ENCODE data around the gene PMEL. TPM values are rescaled to one million over a fixed set of nuclear protein-coding genes. Genes with fewer than 3 reads are reported as not detected.

PMEL gene
- total and polyA plus RNA-seq, 2 of the 8 experiments (the other 6 are each of a cell fraction or from before 2014, with no cell fraction given), result 120 to 382 TPM

DNA sequence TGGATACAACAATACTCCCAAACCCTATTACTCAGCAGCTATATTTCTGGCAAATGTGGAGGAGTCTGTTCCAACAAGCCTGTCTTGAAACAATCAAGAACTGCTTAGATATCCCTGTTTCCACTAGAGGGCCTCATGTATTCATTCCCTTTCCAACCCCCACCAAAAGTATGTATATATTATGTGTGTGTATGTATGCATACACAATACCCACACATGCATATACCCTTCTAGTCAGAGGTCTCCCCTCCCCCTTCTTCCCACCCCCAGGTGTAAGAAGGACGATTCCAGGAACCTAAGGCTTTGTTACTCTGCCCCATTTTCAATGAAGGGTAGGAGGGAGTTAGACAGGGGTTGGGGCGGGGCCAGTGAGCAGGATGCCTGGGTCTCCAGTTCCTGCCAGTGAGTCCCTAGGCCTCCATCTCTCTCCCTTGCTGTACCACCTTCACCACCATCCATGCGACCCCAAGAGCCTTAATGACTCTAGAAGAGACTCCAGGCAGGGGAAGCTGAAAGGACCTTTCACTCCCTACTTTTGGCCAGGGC lies 35.0 kb downstream of the PMEL start, which contains the start of gene DGKA:
Gene DGKA (plus strand): TSS at position 392 of the 546 bp plus-strand sequence. CDS start 5,342 bp downstream, outside the sequence.
- no peak within 1 kb of the TSS for H2BK120ac ChIP-seq (replicated peaks; ENCODE audit: low read depth, low read length)
- no peak within 1 kb of the TSS for H3K14ac ChIP-seq (ENCODE audit: insufficient read length)
- no peak within 1 kb of the TSS for H4K5ac ChIP-seq (ENCODE audit: insufficient read length, low read depth, low read length)
- H2BK5ac ChIP-seq (ENCODE audit: low read depth, low read length), result peak within 1 kb of the TSS; percentile 69; the same call in 1 of the 2 replicates
- peak within 1 kb of the TSS; percentile 46; the same call in 1 of the 2 replicates for H2BK12ac ChIP-seq (ENCODE audit: low read depth, low read length)
- DNase-seq (ENCODE audit: low read depth in 1 of 2, low spot score in 2 of 2) (peak in 1 of 2 experiments; percentile 78), FAIRE-seq (no peak)
- ChIA-PET POLR2A (ENCODE audit: partially characterized antibody) (interaction anchor here (0.6 to 1.9 kb wide), 9 partner anchors 9 to 209 kb away, joined by 3 to 5 read pairs (median 4); partner anchors contain the start of genes DNAJC14 and SARNP), CTCF (ENCODE audit: partially characterized antibody) (interaction anchor here (0.5 to 7.8 kb wide), 17 partner anchors 9 to 286 kb away, joined by 3 to 71 read pairs (median 4); partner anchors contain the start of genes ORMDL2 and SARNP)
- no peaks in the 10 kb centered on the region for H3K9me3 ChIP-seq (ENCODE audit: insufficient read depth in 2 of 2, low read depth in 1 of 2, low read length in 1 of 2)
- H3K23me2 ChIP-seq (ENCODE audit: low read depth, low read length), result peaks cover 18% of the 10 kb centered on the region
- peak within 1 kb of the TSS; percentile 47 to 75 (median 66) for H3K4me3 ChIP-seq (ENCODE audit: extremely low read depth in 1 of 4, insufficient read depth in 2 of 4, low read depth in 3 of 4, low read length in 4 of 4)
- peak within 1 kb of the TSS in 1 of 4 experiments; percentile 52; a peak in 1 of 7 replicates for H3K9ac ChIP-seq (replicated peaks in 1 of 4; ENCODE audit: extremely low read depth in 1 of 4, low read depth in 3 of 4, low read length in 3 of 4)
- 24% methylated on average over 3 of the region's 3 CpGs; no CpG with 5 or more reads in 1 of the 2 experiments for WGBS, 2 experiments (ENCODE audit: extremely low coverage in 1 of 2, insufficient coverage in 1 of 2, insufficient read length in 1 of 2, insufficient replicate concordance in 2 of 2, low coverage in 1 of 2, low lambda C conversion rate in 2 of 2, missing lambda C conversion rate in 1 of 2)
- no peak within 1 kb of the TSS for H4K8ac ChIP-seq (ENCODE audit: extremely low read depth, insufficient read depth, low read length)
- peak within 1 kb of the TSS; percentile 81 for H2AFZ ChIP-seq (ENCODE audit: low read length)
- peaks cover 0 to 21% (median 13%) of the 10 kb centered on the region in 4 experiments; a peak in 6 of 7 replicates for H3K27me3 ChIP-seq (replicated peaks in 1 of 4; ENCODE audit: control insufficient read depth in 3 of 4, extremely low read depth in 1 of 4, insufficient read depth in 3 of 4, low read length in 3 of 4)
- H3K56ac ChIP-seq (replicated peaks; ENCODE audit: insufficient read length, low read depth, low read length), result no peak within 1 kb of the TSS
- no peaks in the 10 kb centered on the region for H3K36me3 ChIP-seq (ENCODE audit: control insufficient read depth in 2 of 4, insufficient read depth in 4 of 4, low read length in 3 of 4)
- peaks cover 3% of the 10 kb centered on the region; the same call in 1 of the 2 replicates for H3K79me1 ChIP-seq (ENCODE audit: low read depth, low read length)
- H3K79me2 ChIP-seq (ENCODE audit: control insufficient read depth in 1 of 2, insufficient read depth in 2 of 2, low read length in 2 of 2), result peaks cover 6 to 8% of the 10 kb centered on the region in 2 experiments
- no peak within 1 kb of the TSS for H3K23ac ChIP-seq (ENCODE audit: insufficient read length)
- H2BK20ac ChIP-seq (ENCODE audit: low read length), result 0 out of 2 replicates have a peak within 1 kb of the TSS, but pooled peaks have one; percentile 15
- H2AK5ac ChIP-seq (ENCODE audit: low read depth, low read length), result no peak within 1 kb of the TSS; the same call in 1 of the 2 replicates
- no peak within 1 kb of the TSS for H3K27ac ChIP-seq (ENCODE audit: low read depth, low read length)
- peak within 1 kb of the TSS; percentile 62; the same call in 1 of the 2 replicates for H3K18ac ChIP-seq (ENCODE audit: extremely low read depth, low read length)
- H3K4me1 ChIP-seq (replicated peaks in 1 of 4; ENCODE audit: control insufficient read depth in 3 of 4, insufficient read depth in 4 of 4, low read length in 3 of 4), result peaks cover 6 to 24% (median 13%) of the 10 kb centered on the region in 4 experiments; a peak in 6 of 7 replicates
- H3K4ac ChIP-seq (replicated peaks; ENCODE audit: insufficient read length, low read depth, low read length), result no peak within 1 kb of the TSS
- peak within 1 kb of the TSS; percentile 92 to 93 for H3K4me2 ChIP-seq (ENCODE audit: insufficient read depth in 1 of 2, low read depth in 2 of 2, low read length in 2 of 2)
- H4K20me1 ChIP-seq (replicated peaks in 1 of 2; ENCODE audit: control insufficient read depth in 1 of 2, insufficient read depth in 2 of 2, low read length in 2 of 2), result no peaks in the 10 kb centered on the region
- peak within 1 kb of the TSS; percentile 8 for H4K91ac ChIP-seq (replicated peaks; ENCODE audit: insufficient read length, low read length)
- H2BK15ac ChIP-seq (ENCODE audit: low read length), result peak within 1 kb of the TSS; percentile 99; the same call in 1 of the 2 replicates
- TF ChIP-seq, protein P1, sequence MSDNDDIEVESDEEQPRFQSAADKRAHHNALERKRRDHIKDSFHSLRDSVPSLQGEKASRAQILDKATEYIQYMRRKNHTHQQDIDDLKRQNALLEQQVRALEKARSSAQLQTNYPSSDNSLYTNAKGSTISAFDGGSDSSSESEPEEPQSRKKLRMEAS (IDR thresholded peaks at IDR 0.05), result no peak
- no peak for TF ChIP-seq CBX5 (IDR thresholded peaks at IDR 0.05; ENCODE audit: low read depth, low read length)
- TF ChIP-seq GTF2F1 (IDR thresholded peaks at IDR 0.05; ENCODE audit: borderline replicate concordance, low read depth, low read length), result no peak
- TF ChIP-seq, protein P2, sequence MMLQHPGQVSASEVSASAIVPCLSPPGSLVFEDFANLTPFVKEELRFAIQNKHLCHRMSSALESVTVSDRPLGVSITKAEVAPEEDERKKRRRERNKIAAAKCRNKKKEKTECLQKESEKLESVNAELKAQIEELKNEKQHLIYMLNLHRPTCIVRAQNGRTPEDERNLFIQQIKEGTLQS (IDR thresholded peaks at IDR 0.05; ENCODE audit: insufficient read depth, low read depth, low read length), result no peak
- TF ChIP-seq BRCA1 (IDR thresholded peaks at IDR 0.05; ENCODE audit: low read depth, low read length), result no peak
- TF ChIP-seq RAD21 (IDR thresholded peaks at IDR 0.05 in 1 of 2, conservative IDR thresholded peaks at IDR 0.05 in 1 of 2; ENCODE audit: low read depth in 2 of 2, low read length in 2 of 2), result peak in 1 of 2 experiments; percentile 10; a peak in 2 of 4 replicates
- no peak for TF ChIP-seq RXRA (IDR thresholded peaks at IDR 0.05; ENCODE audit: insufficient read depth, low read depth, low read length)
- no peak for TF ChIP-seq POLR2AphosphoS5 (IDR thresholded peaks at IDR 0.05; ENCODE audit: low read depth, low read length)
- TF ChIP-seq TAF1 (IDR thresholded peaks at IDR 0.05; ENCODE audit: low read depth, low read length), result no peak
- TF ChIP-seq SP1 (IDR thresholded peaks at IDR 0.05; ENCODE audit: low read depth, low read length), result 0 out of 2 replicates have a peak, but pooled peaks have one; percentile 10
- TF ChIP-seq FOSL1 (IDR thresholded peaks at IDR 0.05; ENCODE audit: insufficient read depth, low read depth, low read length), result no peak

Measured in H1 (cell line).